GM12801 (cell line): ENCODE measurements around the gene FBLIM1.

Experiments used
- TF ChIP-seq, protein P1 (sequence below): IDR thresholded peaks from one replicate; pipeline ENCODE4 v1.5.1; 2011; ENCODE audit warnings: control low read depth; ENCODE audit not compliant: insufficient read length; ENCODE audit errors: extremely low read depth

FBLIM1 gene

GRCh38 chr1:15753776-15754175 lies 4.8 kb upstream of the FBLIM1 start:
- TF ChIP-seq, protein P1, sequence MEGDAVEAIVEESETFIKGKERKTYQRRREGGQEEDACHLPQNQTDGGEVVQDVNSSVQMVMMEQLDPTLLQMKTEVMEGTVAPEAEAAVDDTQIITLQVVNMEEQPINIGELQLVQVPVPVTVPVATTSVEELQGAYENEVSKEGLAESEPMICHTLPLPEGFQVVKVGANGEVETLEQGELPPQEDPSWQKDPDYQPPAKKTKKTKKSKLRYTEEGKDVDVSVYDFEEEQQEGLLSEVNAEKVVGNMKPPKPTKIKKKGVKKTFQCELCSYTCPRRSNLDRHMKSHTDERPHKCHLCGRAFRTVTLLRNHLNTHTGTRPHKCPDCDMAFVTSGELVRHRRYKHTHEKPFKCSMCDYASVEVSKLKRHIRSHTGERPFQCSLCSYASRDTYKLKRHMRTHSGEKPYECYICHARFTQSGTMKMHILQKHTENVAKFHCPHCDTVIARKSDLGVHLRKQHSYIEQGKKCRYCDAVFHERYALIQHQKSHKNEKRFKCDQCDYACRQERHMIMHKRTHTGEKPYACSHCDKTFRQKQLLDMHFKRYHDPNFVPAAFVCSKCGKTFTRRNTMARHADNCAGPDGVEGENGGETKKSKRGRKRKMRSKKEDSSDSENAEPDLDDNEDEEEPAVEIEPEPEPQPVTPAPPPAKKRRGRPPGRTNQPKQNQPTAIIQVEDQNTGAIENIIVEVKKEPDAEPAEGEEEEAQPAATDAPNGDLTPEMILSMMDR = no peak

DNA sequence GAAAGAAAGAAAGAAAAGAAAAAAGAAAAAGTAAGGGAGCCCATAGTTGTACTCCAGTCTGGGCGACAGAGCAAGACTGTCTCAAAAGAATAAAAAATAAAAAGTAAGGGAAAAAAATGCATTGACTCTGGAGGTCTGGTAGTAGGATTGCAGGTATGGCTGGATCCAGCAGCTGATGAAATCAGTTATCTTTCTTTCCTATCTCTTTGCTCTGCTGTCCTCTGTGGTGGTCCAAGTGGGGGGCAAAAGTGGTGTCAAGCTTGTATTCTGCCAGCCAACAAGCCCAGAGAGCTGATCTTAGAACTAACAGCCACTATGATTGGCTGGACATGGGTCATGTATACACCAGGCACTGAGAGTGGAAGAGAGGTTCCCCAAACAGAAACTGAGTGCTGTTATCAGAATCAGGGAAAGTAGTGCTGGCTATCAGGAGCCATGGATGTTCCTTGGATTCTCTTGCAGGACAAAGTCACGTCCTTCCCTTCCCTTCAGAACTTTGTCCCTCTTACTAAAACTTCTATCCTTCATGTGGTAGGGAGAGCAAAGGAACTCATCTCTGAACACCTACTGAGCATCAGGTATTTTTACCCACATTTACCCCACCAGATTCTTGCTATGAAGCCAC lies 3.5 kb upstream of the FBLIM1 start:
- TF ChIP-seq, protein P1 = no peak

- TF ChIP-seq, protein P1 = no peak
Measured at GRCh38 chr1:15755646-15756040, 3.0 kb upstream of the FBLIM1 start.

DNA sequence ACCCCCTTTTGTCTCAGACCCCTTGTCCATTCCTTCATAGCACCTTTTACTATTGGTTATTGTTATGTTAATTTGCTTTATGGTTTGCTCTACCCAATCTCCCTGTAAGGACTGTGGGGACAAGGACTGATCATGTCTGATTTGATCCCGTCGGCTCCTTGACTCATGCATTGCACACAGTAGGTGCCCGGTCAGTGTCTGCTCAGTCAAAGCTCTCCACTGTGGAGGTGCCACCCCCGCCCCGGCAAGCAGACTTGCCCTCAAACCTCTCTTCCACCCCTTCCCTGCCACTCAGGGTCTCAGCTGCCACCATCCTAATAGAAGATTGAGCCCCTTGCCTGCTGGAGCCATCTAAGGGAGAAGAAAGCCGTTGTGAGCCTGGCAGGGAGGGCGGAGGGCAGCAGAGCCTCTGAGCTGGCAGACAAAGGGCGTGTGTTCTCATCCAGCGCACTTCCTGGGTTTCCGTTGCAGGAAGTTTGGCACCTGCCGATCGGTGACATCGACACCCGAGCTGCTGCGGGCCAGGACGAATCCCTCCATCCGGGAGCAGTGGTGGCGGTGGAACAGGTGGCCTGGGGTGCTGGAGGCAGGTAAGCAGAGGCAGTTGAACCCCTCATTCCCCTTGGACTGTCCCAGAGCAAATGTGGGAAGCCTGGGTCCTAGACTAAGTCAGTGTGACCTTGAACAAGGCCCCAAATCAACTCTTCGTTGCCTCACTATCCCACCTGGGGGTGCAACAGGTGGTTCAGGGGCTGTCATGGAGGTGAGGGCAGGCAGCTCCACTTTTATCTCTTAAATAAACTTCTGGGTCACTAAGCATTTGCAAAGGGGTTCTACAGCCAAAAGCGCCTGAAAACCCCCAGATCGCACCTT lies 2.2 kb upstream of the FBLIM1 start:
- TF ChIP-seq, protein P1 = no peak

- TF ChIP-seq, protein P1 = no peak
Measured at GRCh38 chr1:15757016-15757543, 1.5 kb upstream of the FBLIM1 start.

GRCh38 chr1:15757575-15758342 lies 836 bp upstream of the FBLIM1 start:
- TF ChIP-seq, protein P1 = no peak
